SU-DHL-6 (cell line): Measurements from ENCODE around the gene KIZ.

Experiments
- CTCF ChIP-seq: fragments of 200-600 bp; sonication (generic); IDR thresholded peaks from one replicate; pipeline ENCODE4 v1.5.1; 2017; ENCODE audit warnings: antibody characterized with exemption, mild to moderate bottlenecking, low read length, moderate library complexity; ENCODE audit not compliant: insufficient read depth, poor library complexity, severe bottlenecking
- EZH2phosphoT487 ChIP-seq: fragments of 200-600 bp; sonication (generic), shearing (Covaris generic); conservative IDR thresholded peaks from 2 replicates; pipeline ENCODE4 v1.6.1; 2018; ENCODE audit warnings: mild to moderate bottlenecking, antibody characterized with exemption, low read length, moderate library complexity, mixed read lengths

GRCh38 chr20:21143194-21143890 lies 17.5 kb downstream of the KIZ start:
- TF ChIP-seq CTCF (no peak), EZH2phosphoT487 (no peak)
